ENCODE data around the gene SWT1.

GRCh38 chr1:185156854-185157598 lies at the start of gene SWT1, which contains the start of gene TRMT1L:
- TF ChIP-seq ZNF646 (CRISPR knock-in tag; IDR thresholded peaks at IDR 0.05) (no peak), E2F1 (CRISPR knock-in tag; IDR thresholded peaks at IDR 0.05) (no peak; the same call in 1 of the 2 replicates), KLF9 (CRISPR knock-in tag; IDR thresholded peaks at IDR 0.05; ENCODE audit: low read depth) (peak; percentile 72; the same call in 1 of the 2 replicates), ZNF337 (CRISPR knock-in tag; IDR thresholded peaks at IDR 0.05; ENCODE audit: borderline replicate concordance, low read depth) (no peak), SNAPC4 (CRISPR knock-in tag; IDR thresholded peaks at IDR 0.05) (peak; percentile 92; the same call in 1 of the 2 replicates), GMEB1 (CRISPR knock-in tag; IDR thresholded peaks at IDR 0.05; ENCODE audit: borderline replicate concordance) (peak; percentile 96), POLR2AphosphoS5 (IDR thresholded peaks at IDR 0.05; ENCODE audit: low read depth, low read length) (peak; percentile 94), CTCF (CRISPR knock-in tag; IDR thresholded peaks at IDR 0.05) (no peak), SNRNP70 (IDR thresholded peaks at IDR 0.05; ENCODE audit: low read depth, low read length) (no peak), PAWR (CRISPR knock-in tag; IDR thresholded peaks at IDR 0.05; ENCODE audit: borderline replicate concordance) (no peak), RXRA (CRISPR knock-in tag; IDR thresholded peaks at IDR 0.05) (no peak; the same call in 1 of the 2 replicates), CENPX (CRISPR knock-in tag; IDR thresholded peaks at IDR 0.05) (no peak), ONECUT2 (CRISPR knock-in tag; IDR thresholded peaks at IDR 0.05) (no peak), ZNF253 (CRISPR knock-in tag; IDR thresholded peaks at IDR 0.05; ENCODE audit: borderline replicate concordance) (no peak)

All from HepG2 (cell line).